Activated CD4-positive, alpha-beta T cell treated with anti-CD3 and anti-CD28 coated beads for 1 hour (primary cell): ENCODE measurements around the gene ROBO1.
"Not testable (repeated sequence)": the region's sequence is repeated elsewhere in the genome, so short reads cannot be mapped to it uniquely, and the experiment has no call there.

Source experiments
- DNase-seq: peaks from one replicate; pipeline ENCODE4 v3.0.0-alpha.2; 2020

Gene ROBO1

GRCh38 chr3:79767905-79768267, at the start of gene ROBO1:
ROBO1 (minus strand) TSS chr3:79767998.
- no peak for DNase-seq

DNA sequence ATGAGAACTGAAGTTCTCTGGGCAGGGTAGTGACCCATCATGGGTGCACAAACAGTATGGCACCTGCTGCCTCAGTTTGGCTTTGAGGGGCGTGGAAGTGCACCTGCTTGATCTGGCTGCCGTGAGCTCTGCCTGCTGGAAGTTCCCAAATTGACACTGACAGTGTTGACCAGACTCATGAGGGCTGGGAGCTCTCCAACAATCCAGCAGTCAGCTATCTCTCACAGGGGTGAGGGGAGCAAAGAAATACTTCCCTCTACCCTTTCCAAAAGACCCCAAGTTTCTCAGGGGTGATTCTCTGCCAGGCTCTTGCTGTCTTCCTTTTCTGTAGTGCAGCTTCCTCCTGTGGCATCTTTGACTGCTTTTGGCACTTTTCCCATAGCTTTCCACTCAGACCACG, 49.4 kb upstream of the ROBO1 start:
- DNase-seq: no peak

GRCh38 chr3:79815478-79815877, 47.7 kb upstream of the ROBO1 start:
- DNase-seq: no peak

- no peak for DNase-seq
Observed at GRCh38 chr3:79810581-79810980, 42.8 kb upstream of the ROBO1 start.

DNA sequence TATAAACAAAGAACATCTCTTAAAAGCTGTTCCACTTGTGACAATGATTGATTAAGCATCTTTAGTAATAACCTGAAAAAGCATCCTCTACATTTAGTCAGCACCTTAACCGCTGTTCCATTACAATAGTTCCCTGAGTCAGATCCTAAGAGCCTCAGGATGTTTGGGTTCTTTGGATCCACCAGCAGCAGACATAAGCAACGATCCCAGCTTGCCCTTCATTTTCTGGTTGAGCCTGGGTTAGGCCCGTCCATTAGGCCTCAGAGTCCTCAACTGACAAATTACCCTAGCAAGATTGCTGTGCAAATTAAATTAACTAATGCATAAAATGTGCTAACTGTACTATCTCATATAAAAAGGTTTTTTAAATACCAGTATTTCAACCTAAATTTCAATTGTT, 42.3 kb upstream of the ROBO1 start:
- DNase-seq: no peak

GRCh38 chr3:79809106-79809505, 41.3 kb upstream of the ROBO1 start:
- DNase-seq: no peak

GRCh38 chr3:79808515-79808914, 40.7 kb upstream of the ROBO1 start:
- no peak for DNase-seq

GRCh38 chr3:79790177-79790576, 22.4 kb upstream of the ROBO1 start:
- DNase-seq: not testable (repeated sequence)

DNA sequence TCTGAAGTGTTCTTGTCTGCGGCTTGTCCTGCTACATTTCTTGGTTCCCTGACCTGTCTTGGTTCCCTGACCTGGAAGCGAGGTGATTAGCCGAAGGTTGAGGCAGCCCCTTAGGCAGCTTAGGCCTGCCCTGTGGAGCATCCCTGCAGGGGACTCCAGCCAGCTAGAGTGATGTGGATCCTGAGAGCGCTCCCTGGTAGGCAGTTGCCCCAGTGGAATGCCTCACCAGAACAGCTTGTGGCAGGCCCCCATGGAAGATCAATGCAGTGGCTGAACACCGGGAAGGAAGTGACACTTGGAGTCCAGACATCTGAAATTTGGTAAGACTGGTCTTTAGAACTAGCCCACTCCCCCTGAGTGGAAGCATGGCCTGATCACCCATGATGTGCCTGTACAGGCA, 5.5 kb upstream of the ROBO1 start:
- DNase-seq: no peak

DNA sequence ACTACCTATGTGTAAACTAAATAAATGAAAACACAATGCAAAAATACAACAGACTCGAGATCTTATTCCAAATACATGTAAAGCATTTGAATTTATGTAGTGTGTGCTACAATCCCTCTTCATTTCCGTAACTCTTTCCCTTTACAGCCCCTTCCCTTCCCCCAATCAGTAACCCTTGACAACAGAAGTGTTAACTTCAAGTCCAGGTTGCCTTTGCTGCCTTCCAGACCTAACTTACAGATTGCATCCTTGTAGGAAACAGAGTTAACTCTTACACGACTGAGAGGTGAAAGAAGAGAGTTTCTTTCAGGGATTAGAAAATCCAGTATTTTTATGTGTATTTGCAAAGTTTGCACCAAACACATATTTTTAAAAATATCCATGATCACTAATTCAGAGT, 1.4 kb upstream of the ROBO1 start:
- DNase-seq: no peak

GRCh38 chr3:79767194-79767904, 449 bp downstream of the ROBO1 start:
- DNase-seq: no peak

GRCh38 chr3:79766496-79767193, 1.2 kb downstream of the ROBO1 start:
- no peak for DNase-seq

DNA sequence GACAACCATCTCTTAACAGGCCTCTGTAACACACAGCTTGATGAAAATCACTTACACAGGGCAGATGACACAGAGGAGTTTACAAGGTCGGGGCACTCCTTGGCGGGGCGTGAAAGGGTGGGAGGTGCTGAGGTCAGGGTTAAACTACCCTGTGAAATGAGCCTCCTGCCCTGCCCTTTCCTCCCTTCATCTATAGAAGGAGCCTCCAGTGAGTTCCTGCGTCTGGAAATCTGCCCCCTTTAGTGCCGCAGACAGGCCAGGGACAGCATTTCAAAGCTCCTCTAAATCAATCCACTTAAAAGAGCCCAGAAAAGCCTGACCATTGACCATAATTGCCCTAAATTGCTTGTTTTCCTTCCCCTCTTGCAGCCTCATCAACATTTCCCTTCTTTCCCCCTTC, 1.9 kb downstream of the ROBO1 start:
- no peak for DNase-seq

GRCh38 chr3:79761441-79761840, 6.4 kb downstream of the ROBO1 start:
- DNase-seq: no peak

GRCh38 chr3:79751703-79752102, 16.1 kb downstream of the ROBO1 start:
- DNase-seq: no peak

DNA sequence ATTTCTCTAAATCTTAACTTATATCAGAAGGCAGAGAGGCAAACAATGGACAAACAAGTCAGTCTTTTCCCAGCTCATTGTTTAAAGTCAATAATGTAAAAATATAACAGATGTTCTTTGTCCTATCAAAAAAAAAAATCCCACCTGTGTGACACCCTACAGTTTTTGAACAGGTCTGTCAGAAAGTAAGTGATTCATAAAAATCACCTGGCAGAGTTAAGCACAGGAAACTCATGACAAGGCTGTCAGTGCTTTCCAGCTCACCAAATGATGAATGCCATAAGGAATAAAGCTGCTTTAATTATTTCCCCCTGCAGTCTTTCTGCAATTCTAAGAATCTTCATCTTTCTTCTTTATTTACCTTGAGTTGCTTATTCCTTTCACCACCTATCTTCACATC, 30.3 kb downstream of the ROBO1 start:
- no peak for DNase-seq

GRCh38 chr3:79729096-79729495, 38.7 kb downstream of the ROBO1 start:
- no peak for DNase-seq

- DNase-seq: no peak
Observed at GRCh38 chr3:79726786-79727185, 41.0 kb downstream of the ROBO1 start.

DNA sequence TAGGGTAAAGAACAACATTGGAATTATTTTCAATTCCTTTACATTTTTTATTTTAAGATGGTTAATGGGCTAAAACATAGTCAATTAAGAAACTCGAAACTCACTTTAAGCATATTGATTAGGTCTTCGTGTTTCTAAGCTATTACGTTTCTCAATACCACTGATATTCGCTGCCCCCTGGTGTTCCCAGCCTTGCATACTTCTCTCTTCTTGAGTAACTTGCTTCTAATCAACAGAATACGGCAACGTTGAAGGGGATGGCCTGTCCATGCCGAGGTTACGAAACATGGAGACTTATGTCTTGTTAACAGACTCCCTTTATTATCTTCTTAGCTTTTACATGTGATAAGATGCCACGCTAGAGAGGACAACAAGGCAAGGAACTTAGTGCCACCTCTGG, 43.6 kb downstream of the ROBO1 start:
- no peak for DNase-seq

- DNase-seq: no peak
Observed at GRCh38 chr3:79690072-79690471, 77.7 kb downstream of the ROBO1 start.

DNA sequence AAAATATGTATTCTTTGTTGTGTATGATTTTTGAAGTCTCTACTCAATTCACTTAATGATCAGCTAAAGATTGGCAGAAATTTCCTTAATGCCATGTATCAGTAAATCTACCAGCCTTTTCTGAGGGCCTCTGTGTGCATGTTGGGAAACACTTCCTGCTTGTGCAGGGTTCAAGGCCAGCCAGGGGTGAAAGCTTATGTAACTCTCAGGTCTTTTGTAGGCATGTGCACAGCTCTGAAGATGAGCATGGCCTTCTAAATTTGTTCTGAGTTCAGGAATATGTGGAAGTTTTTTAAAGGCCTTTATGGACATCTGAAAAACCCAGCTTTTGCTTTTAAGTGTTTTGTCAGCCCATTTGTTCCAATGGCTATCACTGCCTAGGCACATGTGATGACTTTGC, 82.7 kb downstream of the ROBO1 start:
- no peak for DNase-seq

GRCh38 chr3:79684041-79684440, 83.8 kb downstream of the ROBO1 start:
- DNase-seq: no peak

DNA sequence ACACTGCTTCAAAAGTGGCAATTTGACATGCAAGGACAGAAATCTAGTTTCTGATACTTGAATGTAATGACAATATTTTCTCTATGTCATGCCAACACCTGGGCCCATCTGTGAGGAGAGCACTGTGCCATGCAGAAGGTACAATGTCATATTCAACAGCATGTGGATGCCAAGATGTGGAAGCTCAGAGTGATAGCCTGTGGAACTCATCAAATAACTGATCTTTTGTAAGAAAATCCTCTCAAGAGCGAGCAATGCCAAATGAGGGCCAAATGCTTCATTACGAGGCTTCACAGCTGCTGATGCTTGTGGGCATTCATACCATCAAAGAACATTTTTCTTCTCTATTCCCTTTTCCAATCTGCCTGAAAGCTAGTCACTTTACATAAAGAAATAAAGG, 95.1 kb downstream of the ROBO1 start:
- no peak for DNase-seq

- DNase-seq: no peak
Observed at GRCh38 chr3:79672075-79672474, 95.7 kb downstream of the ROBO1 start.

- DNase-seq: no peak
Observed at GRCh38 chr3:79670178-79670577, 97.6 kb downstream of the ROBO1 start.
